ENCODE measurements around the gene PRKAG2.

Gene PRKAG2

GRCh38 chr7:151679881-151680612, 196.9 kb downstream of the PRKAG2 start:
- DNase-seq (ENCODE audit: extremely low spot score) = no peak
- TF ChIP-seq CTCF (IDR thresholded peaks at IDR 0.05; ENCODE audit: control extremely low read depth, extremely low read depth, low read depth, missing control alignments) = no peak
- CTCF ChIA-PET = no interaction called here
- POLR2A ChIA-PET = no interaction called here

GRCh38 chr7:151679071-151679708, 197.7 kb downstream of the PRKAG2 start:
- ChIA-PET CTCF (no interaction called here), POLR2A (no interaction called here)
- TF ChIP-seq CTCF (IDR thresholded peaks at IDR 0.05; ENCODE audit: control extremely low read depth, extremely low read depth, low read depth, missing control alignments) = no peak
- DNase-seq (ENCODE audit: extremely low spot score) = no peak

- no peak for DNase-seq (ENCODE audit: extremely low spot score)
- no peak for TF ChIP-seq CTCF (IDR thresholded peaks at IDR 0.05; ENCODE audit: control extremely low read depth, extremely low read depth, low read depth, missing control alignments)
- POLR2A ChIA-PET = no interaction called here
- CTCF ChIA-PET = no interaction called here
These were observed 198.7 kb downstream of the PRKAG2 start for GRCh38 chr7:151678227-151678604.

GRCh38 chr7:151677581-151678226, 199.2 kb downstream of the PRKAG2 start:
- POLR2A ChIA-PET = no interaction called here

GRCh38 chr7:151676759-151677158, 200.2 kb downstream of the PRKAG2 start:
- TF ChIP-seq CTCF (IDR thresholded peaks at IDR 0.05; ENCODE audit: control extremely low read depth, extremely low read depth, low read depth, missing control alignments) = no peak
- ChIA-PET POLR2A (no interaction called here), CTCF (no interaction called here)
- DNase-seq (ENCODE audit: extremely low spot score) = no peak

More at GRCh38 chr7:151677581-151678226, 199.2 kb downstream of the PRKAG2 start:
- DNase-seq (ENCODE audit: extremely low spot score) = no peak
- CTCF ChIA-PET = no interaction called here
- TF ChIP-seq CTCF (IDR thresholded peaks at IDR 0.05; ENCODE audit: control extremely low read depth, extremely low read depth, low read depth, missing control alignments) = no peak

GRCh38 chr7:151675196-151675920, 201.6 kb downstream of the PRKAG2 start:
- no peak for TF ChIP-seq CTCF (IDR thresholded peaks at IDR 0.05; ENCODE audit: control extremely low read depth, extremely low read depth, low read depth, missing control alignments)
- ChIA-PET POLR2A (no interaction called here), CTCF (no interaction called here)
- no peak for DNase-seq (ENCODE audit: extremely low spot score)
